C4-2B (cell line): ENCODE measurements around the gene PTX4.
"Not testable (repeated sequence)": the region's sequence is repeated elsewhere in the genome, so short reads cannot be mapped to it uniquely, and the experiment has no call there.

Experiments used
- CTCF ChIP-seq: fragments of 450-650 bp; conservative IDR thresholded peaks from 2 replicates; pipeline ENCODE4 v1.5.1; 2017; ENCODE audit warnings: mild to moderate bottlenecking
- ZFX ChIP-seq: fragments of 450-650 bp; IDR thresholded peaks from 2 replicates; pipeline ENCODE4 v1.6.1; 2017

GRCh38 chr16:1439699-1440074, 49.1 kb downstream of the PTX4 start:
- TF ChIP-seq CTCF, ZFX: not testable (repeated sequence)
